Hepatocyte (in vitro differentiated cells): ENCODE data around the gene LSM10. TPM values are rescaled to one million over a fixed set of nuclear protein-coding genes. Genes with fewer than 3 reads are reported as not detected.

Experiments used
- DNase-seq: peaks from one replicate; pipeline ENCODE4 v3.0.0-alpha.2; 2016; ENCODE audit warnings: low spot score
- H2AFZ ChIP-seq: fragments of 200-600 bp; sonication (generic); 2 replicates; pipeline ENCODE4 v1.6.0; 2016; ENCODE audit warnings: antibody characterized with exemption, mild to moderate bottlenecking
- H3K27ac ChIP-seq: fragments of 200-600 bp; sonication (generic); 2 replicates; pipeline ENCODE4 v1.5.1; 2016; ENCODE audit warnings: mild to moderate bottlenecking
- H3K27me3 ChIP-seq: fragments of 200-600 bp; sonication (generic); 2 replicates; pipeline ENCODE4 v1.6.1; 2016
- H3K36me3 ChIP-seq: fragments of 200-600 bp; sonication (generic); replicated peaks from 2 replicates; pipeline ENCODE4 v1.5.1; 2016; ENCODE audit warnings: low read depth; ENCODE audit not compliant: insufficient read depth
- H3K4me1 ChIP-seq: fragments of 200-600 bp; sonication (generic); 2 replicates; pipeline ENCODE4 v1.5.1; 2016; ENCODE audit warnings: mild to moderate bottlenecking, moderate library complexity; ENCODE audit not compliant: insufficient read depth
- H3K4me2 ChIP-seq: fragments of 200-600 bp; sonication (generic); 2 replicates; pipeline ENCODE4 v1.6.0; 2016
- H3K4me3 ChIP-seq: fragments of 200-600 bp; sonication (generic); 2 replicates; pipeline ENCODE4 v1.5.1; 2016; ENCODE audit warnings: mild to moderate bottlenecking
- H3K79me2 ChIP-seq: fragments of 200-600 bp; sonication (generic); 2 replicates; pipeline ENCODE4 v1.6.0; 2017; ENCODE audit warnings: mild to moderate bottlenecking
- H3K9me2 ChIP-seq: fragments of 200-600 bp; sonication (generic); replicated peaks from 2 replicates; pipeline ENCODE4 v1.6.0; 2017; ENCODE audit warnings: mild to moderate bottlenecking; ENCODE audit not compliant: insufficient read depth
- H3K9me3 ChIP-seq: fragments of 200-600 bp; sonication (generic); 2 replicates; pipeline ENCODE4 v1.5.1; 2016; ENCODE audit warnings: low read depth, mild to moderate bottlenecking
- H4K20me1 ChIP-seq: fragments of 200-600 bp; sonication (generic); 2 replicates; pipeline ENCODE4 v1.6.0; 2016; ENCODE audit warnings: mild to moderate bottlenecking; ENCODE audit not compliant: insufficient read depth, poor library complexity, severe bottlenecking
- EZH2 ChIP-seq: fragments of 200-600 bp; sonication (generic); IDR thresholded peaks from 2 replicates; pipeline ENCODE4 v1.6.1; 2016; ENCODE audit warnings: antibody characterized with exemption, mild to moderate bottlenecking, borderline replicate concordance
- EZH2phosphoT487 ChIP-seq: fragments of 200-600 bp; sonication (generic); IDR thresholded peaks from one replicate; pipeline ENCODE4 v1.6.1; 2018; ENCODE audit warnings: antibody characterized with exemption, mild to moderate bottlenecking, low read depth, moderate library complexity; ENCODE audit not compliant: unreplicated experiment, severe bottlenecking
- WGBS: methylation state at CpG from one replicate; pipeline ENCODE4 v1.1.6; 2016; ENCODE audit warnings: low lambda C conversion rate; ENCODE audit errors: missing lambda C conversion rate; 5-methylcytosine and 5-hydroxymethylcytosine counted together
- polyA plus RNA-seq: library from polyadenylated mRNA; unstranded; fragments of >200 nt; fragmentation: Nextera tagmentation; extraction: Ambion mirVana; gene quantifications from 2 replicates; pipeline ENCODE4 v1.2.1, GENCODE V29; 2016
- total RNA-seq: library from RNA; depleted of rRNA; stranded (reverse); fragments of >200 nt; gene quantifications from 2 replicates; pipeline ENCODE4 v1.2.3, GENCODE V29; 2014
- TF ChIP-seq, protein P1 (sequence below): fragments of 200-600 bp; sonication (generic); IDR thresholded peaks from 2 replicates; pipeline ENCODE4 v1.5.1; 2016; ENCODE audit warnings: antibody characterized with exemption, mild to moderate bottlenecking; ENCODE audit not compliant: poor library complexity

LSM10 gene
- total and polyA plus RNA-seq, 2 experiments from 2014 or later = 9.4 to 63.9 TPM

- Histone ChIP-seq H3K36me3 (no peaks in the 10 kb centered on the region), H3K4me1 (peaks cover 21% of the 10 kb centered on the region), H4K20me1 (no peaks in the 10 kb centered on the region), H3K4me3 (no peak overlapping the region), H3K9me3 (no peaks in the 10 kb centered on the region), H3K27ac (no peak overlapping the region), H2AFZ (no peak overlapping the region), H3K9me2 (no peaks in the 10 kb centered on the region), H3K79me2 (no peaks in the 10 kb centered on the region), H3K27me3 (no peaks in the 10 kb centered on the region), H3K4me2 (no peak overlapping the region)
- no peak for DNase-seq
- TF ChIP-seq, protein P1, sequence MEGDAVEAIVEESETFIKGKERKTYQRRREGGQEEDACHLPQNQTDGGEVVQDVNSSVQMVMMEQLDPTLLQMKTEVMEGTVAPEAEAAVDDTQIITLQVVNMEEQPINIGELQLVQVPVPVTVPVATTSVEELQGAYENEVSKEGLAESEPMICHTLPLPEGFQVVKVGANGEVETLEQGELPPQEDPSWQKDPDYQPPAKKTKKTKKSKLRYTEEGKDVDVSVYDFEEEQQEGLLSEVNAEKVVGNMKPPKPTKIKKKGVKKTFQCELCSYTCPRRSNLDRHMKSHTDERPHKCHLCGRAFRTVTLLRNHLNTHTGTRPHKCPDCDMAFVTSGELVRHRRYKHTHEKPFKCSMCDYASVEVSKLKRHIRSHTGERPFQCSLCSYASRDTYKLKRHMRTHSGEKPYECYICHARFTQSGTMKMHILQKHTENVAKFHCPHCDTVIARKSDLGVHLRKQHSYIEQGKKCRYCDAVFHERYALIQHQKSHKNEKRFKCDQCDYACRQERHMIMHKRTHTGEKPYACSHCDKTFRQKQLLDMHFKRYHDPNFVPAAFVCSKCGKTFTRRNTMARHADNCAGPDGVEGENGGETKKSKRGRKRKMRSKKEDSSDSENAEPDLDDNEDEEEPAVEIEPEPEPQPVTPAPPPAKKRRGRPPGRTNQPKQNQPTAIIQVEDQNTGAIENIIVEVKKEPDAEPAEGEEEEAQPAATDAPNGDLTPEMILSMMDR = no peak
- TF ChIP-seq EZH2 (no peak), EZH2phosphoT487 (no peak)
- 77% methylated on average over 7 of the region's 7 CpGs for WGBS
These were observed 48.5 kb downstream of the LSM10 start for GRCh38 chr1:36349241-36349671.

DNA sequence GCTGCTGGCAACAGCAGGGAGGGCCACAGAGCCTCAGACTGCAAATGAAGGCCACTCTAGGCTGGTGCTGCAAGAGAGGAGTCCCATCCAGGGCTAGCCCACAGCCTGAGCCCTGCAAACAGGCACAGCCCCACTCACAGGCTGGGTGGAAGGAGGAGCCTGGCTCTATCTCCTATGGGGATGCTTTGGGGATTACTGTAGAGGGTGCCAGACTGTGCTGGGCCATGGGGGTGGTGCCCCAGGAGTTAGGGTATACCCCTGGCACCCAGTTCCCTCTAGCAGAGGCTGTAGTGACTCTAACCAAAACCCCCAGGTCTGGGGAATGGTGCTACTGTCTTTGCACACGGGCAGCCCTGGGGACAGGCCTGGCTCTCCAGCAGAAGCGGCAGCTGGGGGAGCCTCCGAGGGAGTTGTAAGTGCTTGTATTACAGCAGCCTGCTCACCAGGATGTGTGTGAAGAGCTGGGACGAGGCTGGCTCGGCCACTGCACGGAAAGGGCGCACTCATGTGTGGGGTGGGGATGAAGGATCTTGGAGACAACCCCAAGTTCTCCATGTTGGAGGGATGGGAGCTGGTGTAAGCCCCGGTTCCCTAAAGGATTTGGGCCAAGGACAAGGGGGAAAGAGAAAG lies 50.9 kb downstream of the LSM10 start:
- Histone ChIP-seq H3K36me3 (no peaks in the 10 kb centered on the region), H3K9me2 (no peaks in the 10 kb centered on the region), H3K4me1 (peaks cover 12% of the 10 kb centered on the region), H3K27ac (no peak overlapping the region), H3K27me3 (no peaks in the 10 kb centered on the region), H2AFZ (no peak overlapping the region), H3K9me3 (no peaks in the 10 kb centered on the region), H3K79me2 (no peaks in the 10 kb centered on the region), H3K4me2 (no peak overlapping the region), H3K4me3 (no peak overlapping the region), H4K20me1 (no peaks in the 10 kb centered on the region)
- WGBS = 95% methylated on average over 8 of the region's 8 CpGs
- TF ChIP-seq EZH2phosphoT487 = no peak
- no peak for TF ChIP-seq EZH2
- TF ChIP-seq, protein P1 = no peak
- no peak for DNase-seq

GRCh38 chr1:36345353-36345752 lies 52.4 kb downstream of the LSM10 start:
- Histone ChIP-seq H3K9me2 (no peaks in the 10 kb centered on the region), H4K20me1 (no peaks in the 10 kb centered on the region), H3K27me3 (no peaks in the 10 kb centered on the region), H3K4me3 (no peak overlapping the region), H3K36me3 (no peaks in the 10 kb centered on the region), H3K4me2 (no peak overlapping the region), H3K27ac (no peak overlapping the region), H3K9me3 (no peaks in the 10 kb centered on the region), H2AFZ (no peak overlapping the region), H3K79me2 (no peaks in the 10 kb centered on the region), H3K4me1 (no peaks in the 10 kb centered on the region)
- no peak for TF ChIP-seq EZH2
- TF ChIP-seq, protein P1 = no peak
- TF ChIP-seq EZH2phosphoT487 = no peak
- WGBS = 97% methylated on average over 7 of the region's 7 CpGs
- no peak for DNase-seq

DNA sequence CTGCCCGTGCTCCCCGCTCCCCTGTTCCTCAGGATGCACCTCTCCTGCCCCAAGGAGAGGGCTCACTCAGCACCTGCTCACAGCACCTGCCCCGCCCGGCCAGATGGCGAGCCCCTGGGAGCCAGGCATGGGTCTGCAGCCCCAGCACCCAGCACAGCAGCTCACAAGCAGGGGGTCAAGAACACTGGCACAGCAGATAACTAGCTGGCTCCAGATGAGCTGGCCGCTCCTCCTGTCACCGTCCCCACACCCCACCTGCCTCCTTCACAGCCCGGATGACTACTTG lies 53.4 kb downstream of the LSM10 start:
- 98% methylated on average over 8 of the region's 8 CpGs for WGBS
- Histone ChIP-seq H2AFZ (no peak overlapping the region), H3K4me2 (no peak overlapping the region), H3K27ac (no peak overlapping the region), H3K36me3 (no peaks in the 10 kb centered on the region), H3K4me3 (no peak overlapping the region), H4K20me1 (no peaks in the 10 kb centered on the region), H3K9me3 (no peaks in the 10 kb centered on the region), H3K79me2 (no peaks in the 10 kb centered on the region), H3K4me1 (no peaks in the 10 kb centered on the region), H3K9me2 (no peaks in the 10 kb centered on the region), H3K27me3 (no peaks in the 10 kb centered on the region)
- TF ChIP-seq EZH2phosphoT487 (no peak), EZH2 (no peak)
- TF ChIP-seq, protein P1 = no peak
- DNase-seq = no peak
